Gastroesophageal sphincter (tissue), 3 donors: ENCODE data around the gene SUSD6.

ENCODE experiments used
- EP300 ChIP-seq: sonication (generic); formaldehyde crosslinking; IDR thresholded peaks from one replicate; pipeline ENCODE4 v1.6.1; 2017; ENCODE audit warnings: antibody characterized with exemption, mild to moderate bottlenecking
- POLR2A ChIP-seq, 2 donors: fragments of 450-650 bp; IDR thresholded peaks; one replicate each; pipeline ENCODE4 v1.6.1; 2017; ENCODE audit warnings: antibody characterized with exemption in 2 of 2, mild to moderate bottlenecking in 2 of 2, moderate library complexity in 1 of 2
- TF ChIP-seq, protein P1 (sequence below), 4 experiments: fragments of 200-600 bp in 2 of 4; fragments of 450-650 bp in 2 of 4; sonication (generic) in 1 of 4; IDR thresholded peaks; one replicate each; pipeline ENCODE4 v1.5.1; 2017 to 2019; ENCODE audit warnings: antibody characterized with exemption in 4 of 4, mild to moderate bottlenecking in 2 of 4, moderate library complexity in 2 of 4

GRCh38 chr14:69672356-69672755 is 61.0 kb downstream of the SUSD6 start:
- TF ChIP-seq, protein P1, sequence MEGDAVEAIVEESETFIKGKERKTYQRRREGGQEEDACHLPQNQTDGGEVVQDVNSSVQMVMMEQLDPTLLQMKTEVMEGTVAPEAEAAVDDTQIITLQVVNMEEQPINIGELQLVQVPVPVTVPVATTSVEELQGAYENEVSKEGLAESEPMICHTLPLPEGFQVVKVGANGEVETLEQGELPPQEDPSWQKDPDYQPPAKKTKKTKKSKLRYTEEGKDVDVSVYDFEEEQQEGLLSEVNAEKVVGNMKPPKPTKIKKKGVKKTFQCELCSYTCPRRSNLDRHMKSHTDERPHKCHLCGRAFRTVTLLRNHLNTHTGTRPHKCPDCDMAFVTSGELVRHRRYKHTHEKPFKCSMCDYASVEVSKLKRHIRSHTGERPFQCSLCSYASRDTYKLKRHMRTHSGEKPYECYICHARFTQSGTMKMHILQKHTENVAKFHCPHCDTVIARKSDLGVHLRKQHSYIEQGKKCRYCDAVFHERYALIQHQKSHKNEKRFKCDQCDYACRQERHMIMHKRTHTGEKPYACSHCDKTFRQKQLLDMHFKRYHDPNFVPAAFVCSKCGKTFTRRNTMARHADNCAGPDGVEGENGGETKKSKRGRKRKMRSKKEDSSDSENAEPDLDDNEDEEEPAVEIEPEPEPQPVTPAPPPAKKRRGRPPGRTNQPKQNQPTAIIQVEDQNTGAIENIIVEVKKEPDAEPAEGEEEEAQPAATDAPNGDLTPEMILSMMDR (IDR thresholded peaks at IDR 0.05), result no peak
- no peak for TF ChIP-seq EP300
- TF ChIP-seq POLR2A (IDR thresholded peaks at IDR 0.05), result no peak
